Breast epithelium (tissue), 4 donors: ENCODE data around the gene BCAS3. TPM values are rescaled to one million over a fixed set of nuclear protein-coding genes. Genes with fewer than 3 reads are reported as not detected.
A peak's percentile ranks its signal among the peaks of the same experiment; 100 is the strongest.

Source experiments
- DNase-seq, 2 donors: peaks; one replicate each; pipeline ENCODE4 v3.0.0-alpha.2; 2019; ENCODE audit warnings: low spot score in 2 of 2
- H3K27ac ChIP-seq, 2 donors: fragments of 200-600 bp; sonication (generic) in 1 of 2; one replicate each; pipeline ENCODE4 v1.5.1; 2016 to 2019; ENCODE audit warnings: mild to moderate bottlenecking in 1 of 2
- H3K27me3 ChIP-seq, 2 donors: fragments of 200-600 bp; sonication (generic) in 1 of 2; one replicate each; pipeline versions ENCODE4 v1.5.1 to v1.6.0; 2017 to 2019; ENCODE audit warnings: control low read depth in 1 of 2, mild to moderate bottlenecking in 1 of 2
- H3K36me3 ChIP-seq: fragments of 200-600 bp; one replicate; pipeline ENCODE4 v1.5.1; 2019
- H3K4me1 ChIP-seq, 2 donors: fragments of 200-600 bp; sonication (generic); one replicate each; pipeline ENCODE4 v1.5.1; 2016 to 2019; ENCODE audit warnings: control low read depth in 1 of 2
- H3K4me3 ChIP-seq, 3 donors: fragments of 200-600 bp; sonication (generic); 1 replicate in 2 of 3; 2 replicates in 1 of 3; pipeline ENCODE4 v1.5.1; 2016 to 2019; ENCODE audit warnings: mild to moderate bottlenecking in 3 of 3, moderate library complexity in 2 of 3
- H3K9me3 ChIP-seq, 2 donors: fragments of 200-600 bp; sonication (generic) in 1 of 2; one replicate each; pipeline ENCODE4 v1.5.1; 2016 to 2019; ENCODE audit warnings: control low read depth in 1 of 2
- POLR2A ChIP-seq: fragments of 450-650 bp; IDR thresholded peaks from one replicate; pipeline ENCODE4 v1.6.1; 2016; ENCODE audit warnings: antibody characterized with exemption, mild to moderate bottlenecking, moderate library complexity
- POLR2AphosphoS5 ChIP-seq, 3 donors: sonication (generic); formaldehyde crosslinking; IDR thresholded peaks; one replicate each; pipeline ENCODE4 v1.6.1; 2017; ENCODE audit warnings: antibody characterized with exemption in 3 of 3
- intact Hi-C: fragments of 100-400 bp; cut with DNase I; formaldehyde crosslinking; loops from one replicate; pipeline ENCODE4 v1.15.1; 2023; ENCODE audit warnings: low total_unique reads
- total RNA-seq, 3 donors: library from RNA; depleted of rRNA; stranded (reverse); fragments of >200 nt; gene quantifications; one replicate each; pipeline ENCODE4 v1.1.0, GENCODE V29; 2016
- TF ChIP-seq, protein P1 (sequence below), 3 donors: fragments of 450-650 bp; IDR thresholded peaks; one replicate each; pipeline ENCODE4 v1.5.1; 2016 to 2017; ENCODE audit warnings: antibody characterized with exemption in 3 of 3, mild to moderate bottlenecking in 3 of 3, moderate library complexity in 3 of 3

The BCAS3 gene
- total RNA-seq, 3 donors from 2014 or later = 30.8 to 47.9 (median 31.2) TPM

DNA sequence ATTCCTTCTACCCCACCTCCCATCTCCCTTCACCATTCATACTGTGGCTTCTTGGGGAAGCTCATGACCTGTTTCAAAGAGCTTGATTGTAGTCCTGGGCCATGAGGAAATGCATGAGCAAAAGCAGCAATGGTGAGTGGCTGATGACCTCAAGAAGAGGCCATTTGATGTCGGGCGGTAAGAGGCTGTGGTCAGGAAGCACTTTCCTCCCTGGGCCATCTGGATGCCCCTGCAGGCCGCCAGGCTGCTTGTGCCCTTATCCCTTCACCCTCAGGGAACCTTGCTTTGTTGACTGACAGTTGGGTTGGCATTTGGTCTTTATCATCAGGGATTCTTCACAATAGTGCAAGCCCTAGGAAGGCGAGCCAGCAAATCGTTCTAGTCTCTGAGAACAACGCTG, 643.7 kb downstream of the BCAS3 start:
- no peak for DNase-seq
- intact Hi-C loops = no loop called here
- H3K4me1 ChIP-seq = no peaks in the 10 kb centered on the region
- TF ChIP-seq, protein P1, sequence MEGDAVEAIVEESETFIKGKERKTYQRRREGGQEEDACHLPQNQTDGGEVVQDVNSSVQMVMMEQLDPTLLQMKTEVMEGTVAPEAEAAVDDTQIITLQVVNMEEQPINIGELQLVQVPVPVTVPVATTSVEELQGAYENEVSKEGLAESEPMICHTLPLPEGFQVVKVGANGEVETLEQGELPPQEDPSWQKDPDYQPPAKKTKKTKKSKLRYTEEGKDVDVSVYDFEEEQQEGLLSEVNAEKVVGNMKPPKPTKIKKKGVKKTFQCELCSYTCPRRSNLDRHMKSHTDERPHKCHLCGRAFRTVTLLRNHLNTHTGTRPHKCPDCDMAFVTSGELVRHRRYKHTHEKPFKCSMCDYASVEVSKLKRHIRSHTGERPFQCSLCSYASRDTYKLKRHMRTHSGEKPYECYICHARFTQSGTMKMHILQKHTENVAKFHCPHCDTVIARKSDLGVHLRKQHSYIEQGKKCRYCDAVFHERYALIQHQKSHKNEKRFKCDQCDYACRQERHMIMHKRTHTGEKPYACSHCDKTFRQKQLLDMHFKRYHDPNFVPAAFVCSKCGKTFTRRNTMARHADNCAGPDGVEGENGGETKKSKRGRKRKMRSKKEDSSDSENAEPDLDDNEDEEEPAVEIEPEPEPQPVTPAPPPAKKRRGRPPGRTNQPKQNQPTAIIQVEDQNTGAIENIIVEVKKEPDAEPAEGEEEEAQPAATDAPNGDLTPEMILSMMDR (IDR thresholded peaks at IDR 0.05) = no peak
- no peak for TF ChIP-seq POLR2A
- no peak for TF ChIP-seq POLR2AphosphoS5 (IDR thresholded peaks at IDR 0.05)
- no peak overlapping the region for H3K4me3 ChIP-seq
- no peaks in the 10 kb centered on the region for H3K36me3 ChIP-seq
- H3K27me3 ChIP-seq = no peaks in the 10 kb centered on the region
- no peaks in the 10 kb centered on the region for H3K9me3 ChIP-seq
- H3K27ac ChIP-seq = no peak overlapping the region

DNA sequence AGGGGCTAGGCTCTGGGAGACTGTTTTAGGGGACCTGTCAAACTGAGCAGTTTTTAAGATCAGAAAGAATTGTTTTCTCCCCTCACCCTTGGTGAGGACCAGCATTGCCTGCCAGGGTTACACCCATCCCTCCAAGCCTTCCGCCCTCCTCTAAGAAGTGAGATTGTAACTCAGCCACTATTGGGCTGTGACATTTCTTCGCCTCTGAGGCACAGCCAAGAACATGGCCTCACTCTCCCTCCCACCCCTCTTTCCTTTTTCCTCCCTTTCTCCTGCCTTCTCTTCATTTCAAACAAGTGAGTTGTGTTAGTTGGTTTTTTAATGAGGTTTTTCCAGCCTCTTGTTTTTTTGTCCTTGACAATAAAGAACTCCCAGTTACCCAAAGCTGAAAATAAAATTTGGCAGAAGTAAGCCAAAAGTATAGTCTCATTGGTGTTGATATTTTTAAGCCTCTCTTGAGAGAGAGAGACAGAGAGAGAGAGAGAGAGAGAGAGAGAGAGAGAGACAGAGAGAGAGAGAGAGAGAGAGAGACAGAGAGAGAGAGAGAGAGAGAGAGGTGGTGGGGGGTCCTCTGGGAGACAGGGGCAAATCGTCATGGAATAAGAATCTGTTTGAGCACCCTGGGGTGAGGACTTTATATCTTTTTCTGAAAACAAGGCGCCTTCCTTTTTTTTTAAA, 644.8 kb downstream of the BCAS3 start:
- intact Hi-C loops = no loop called here
- no peaks in the 10 kb centered on the region for H3K36me3 ChIP-seq
- H3K27ac ChIP-seq = peak overlapping the region in 1 of 2 donors; percentile 71
- DNase-seq = no peak
- TF ChIP-seq, protein P1 (IDR thresholded peaks at IDR 0.05) = no peak
- TF ChIP-seq POLR2A (no peak), POLR2AphosphoS5 (IDR thresholded peaks at IDR 0.05) (no peak)
- H3K4me1 ChIP-seq = no peaks in the 10 kb centered on the region
- H3K9me3 ChIP-seq = no peaks in the 10 kb centered on the region
- no peaks in the 10 kb centered on the region for H3K27me3 ChIP-seq
- no peak overlapping the region for H3K4me3 ChIP-seq

DNA sequence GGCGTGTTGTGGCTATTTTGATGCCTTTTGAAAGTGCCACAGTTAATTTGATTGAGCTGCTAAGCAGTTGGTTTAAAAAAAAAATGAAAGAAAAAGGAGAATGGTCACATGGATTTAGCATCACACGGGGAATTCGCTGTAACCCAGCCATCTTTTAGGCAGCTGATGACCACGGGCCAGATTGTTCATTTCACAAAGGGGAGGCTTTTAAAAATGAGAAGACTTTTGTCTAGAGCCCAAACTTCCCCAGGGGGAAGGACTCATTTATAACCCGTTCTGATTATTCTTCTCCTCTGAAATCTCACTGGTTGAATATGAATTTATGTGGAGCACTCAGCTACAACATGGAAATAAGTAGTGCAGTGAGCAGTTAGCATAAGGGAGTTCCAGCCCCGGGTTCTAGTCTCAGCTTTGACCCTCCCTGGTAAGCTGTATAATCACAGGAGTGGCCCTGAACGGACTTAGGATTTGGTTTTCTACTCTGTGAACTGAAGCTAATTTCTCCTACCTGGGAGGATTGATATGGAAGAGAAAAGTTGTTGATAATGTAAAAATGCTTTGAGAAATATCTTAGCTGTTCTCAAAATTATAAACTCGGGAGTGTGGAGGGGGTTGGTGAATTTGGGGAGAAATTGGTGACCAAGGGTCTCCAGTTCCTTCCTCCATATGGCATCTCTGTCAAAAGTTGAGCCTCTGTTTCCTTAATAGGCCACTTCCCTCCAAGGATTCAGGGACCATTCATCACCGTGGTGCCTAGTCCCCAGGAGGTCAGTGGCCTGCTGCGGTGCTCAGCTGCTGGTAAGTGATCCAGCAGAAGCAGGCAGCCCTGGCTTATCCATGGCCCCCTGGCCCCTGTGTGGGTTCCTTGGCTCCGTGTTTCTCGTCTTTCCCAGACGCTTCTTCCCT, 645.6 kb downstream of the BCAS3 start:
- no peak for TF ChIP-seq POLR2A
- no peak for TF ChIP-seq POLR2AphosphoS5 (IDR thresholded peaks at IDR 0.05)
- TF ChIP-seq, protein P1 (IDR thresholded peaks at IDR 0.05) = no peak
- no peak for DNase-seq
- H3K36me3 ChIP-seq = no peaks in the 10 kb centered on the region
- no peaks in the 10 kb centered on the region for H3K9me3 ChIP-seq
- H3K4me3 ChIP-seq = no peak overlapping the region
- H3K27me3 ChIP-seq = no peaks in the 10 kb centered on the region
- peak overlapping the region; percentile 16 to 71 for H3K27ac ChIP-seq
- intact Hi-C loops = no loop called here
- no peaks in the 10 kb centered on the region for H3K4me1 ChIP-seq

DNA sequence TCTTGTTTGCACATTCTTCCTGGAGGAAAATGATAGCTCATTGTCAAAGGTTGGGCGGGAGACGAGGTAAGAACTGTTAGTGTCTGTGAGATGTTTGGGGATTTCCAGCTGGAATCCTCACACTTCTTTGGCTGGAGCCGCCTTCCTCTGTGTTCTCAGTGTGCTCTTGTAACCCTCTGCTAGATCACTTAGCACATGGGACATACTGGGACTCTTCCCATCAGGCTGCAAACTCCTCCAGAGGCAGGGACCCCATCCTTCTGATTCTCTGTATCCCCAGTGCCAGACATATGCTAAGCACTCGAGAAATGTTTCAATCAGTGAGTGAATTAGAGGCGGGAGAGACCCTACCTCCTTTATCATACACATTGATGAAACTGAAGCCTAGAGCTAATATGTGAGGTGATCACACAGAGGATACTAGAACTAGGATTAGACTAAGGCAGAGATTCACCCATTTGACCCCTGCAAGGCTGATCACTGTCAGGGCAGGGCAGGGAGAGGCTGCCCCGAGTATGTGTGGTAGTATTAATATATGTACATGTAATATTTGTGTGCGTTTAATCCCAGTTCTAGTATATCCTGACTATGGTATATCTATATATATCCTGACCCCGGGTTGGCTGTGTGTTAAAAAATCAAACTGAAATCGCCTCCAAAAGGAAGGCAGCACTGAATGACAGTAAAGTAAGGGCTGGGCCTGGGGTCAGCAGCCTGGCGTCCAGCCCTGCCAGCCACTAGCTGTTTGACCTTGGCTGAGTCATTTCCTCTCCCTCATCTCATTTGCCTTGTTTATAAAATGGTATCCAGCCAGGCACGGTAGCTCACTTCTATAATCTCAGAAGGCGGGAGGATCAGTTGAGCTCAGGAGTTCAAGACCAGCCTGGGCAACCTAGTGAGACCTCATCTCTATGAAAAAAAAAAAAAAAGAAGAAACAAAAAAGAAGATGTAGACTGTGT, 646.5 kb downstream of the BCAS3 start:
- Histone ChIP-seq H3K4me1 (no peaks in the 10 kb centered on the region), H3K4me3 (no peak overlapping the region), H3K27me3 (no peaks in the 10 kb centered on the region), H3K9me3 (no peaks in the 10 kb centered on the region), H3K36me3 (no peaks in the 10 kb centered on the region), H3K27ac (peak overlapping the region; percentile 16 to 71)
- intact Hi-C loops = no loop called here
- DNase-seq = no peak
- TF ChIP-seq, protein P1 (IDR thresholded peaks at IDR 0.05) = no peak
- TF ChIP-seq POLR2A = no peak
